H9 (cell line): ENCODE measurements around the gene MYCN. TPM values are rescaled to one million over a fixed set of nuclear protein-coding genes. Genes with fewer than 3 reads are reported as not detected.

Experiments
- DNase-seq: peaks from one replicate; pipeline ENCODE4 v3.0.0-alpha.2; 2017
- H2AFZ ChIP-seq: one replicate; pipeline ENCODE4 v1.6.1; 2013; ENCODE audit warnings: mild to moderate bottlenecking, low read length, control low read depth, moderate library complexity
- H2AK5ac ChIP-seq: 2 replicates; pipeline ENCODE4 v1.6.1; 2013; ENCODE audit warnings: low read length, control low read depth, mixed read lengths; ENCODE audit not compliant: insufficient read length
- H2BK120ac ChIP-seq: one replicate; pipeline ENCODE4 v1.6.1; 2013; ENCODE audit warnings: low read depth, mild to moderate bottlenecking, low read length, control low read depth, inconsistent platforms; ENCODE audit not compliant: poor library complexity, severe bottlenecking
- H2BK12ac ChIP-seq: 2 replicates; pipeline ENCODE4 v1.6.1; 2013; ENCODE audit warnings: low read length, control low read depth, mixed read lengths, low read depth; ENCODE audit not compliant: insufficient read length
- H2BK15ac ChIP-seq: 2 replicates; pipeline ENCODE4 v1.6.1; 2013; ENCODE audit warnings: low read depth, low read length, control low read depth
- H2BK20ac ChIP-seq: one replicate; pipeline ENCODE4 v1.6.1; 2013; ENCODE audit warnings: low read depth, mild to moderate bottlenecking, low read length, control low read depth, inconsistent platforms; ENCODE audit not compliant: poor library complexity, severe bottlenecking
- H2BK5ac ChIP-seq: 2 replicates; pipeline ENCODE4 v1.6.1; 2013; ENCODE audit warnings: low read length, control low read depth, mixed read lengths; ENCODE audit not compliant: insufficient read length
- H3K14ac ChIP-seq: 2 replicates; pipeline ENCODE4 v1.6.1; 2013; ENCODE audit warnings: low read length, control low read depth; ENCODE audit not compliant: insufficient read depth
- H3K18ac ChIP-seq: 2 replicates; pipeline ENCODE4 v1.6.1; 2013; ENCODE audit warnings: low read depth, mild to moderate bottlenecking, mixed read lengths, low read length, control low read depth; ENCODE audit not compliant: insufficient read length
- H3K23ac ChIP-seq: 2 replicates; pipeline ENCODE4 v1.6.1; 2013; ENCODE audit warnings: low read length, control low read depth, mixed read lengths, low read depth; ENCODE audit not compliant: insufficient read length
- H3K23me2 ChIP-seq: 2 replicates; pipeline ENCODE4 v1.6.1; 2013; ENCODE audit warnings: low read depth, mild to moderate bottlenecking, mixed read lengths, low read length, control low read depth; ENCODE audit not compliant: insufficient read length, poor library complexity, severe bottlenecking
- H3K27ac ChIP-seq: 2 replicates; pipeline ENCODE4 v1.5.1; 2013; ENCODE audit warnings: low read length, control low read depth, mixed read lengths, low read depth; ENCODE audit not compliant: insufficient read length
- H3K27me3 ChIP-seq: 2 replicates; pipeline ENCODE4 v1.6.1; 2013; ENCODE audit warnings: low read length, control low read depth, inconsistent platforms; ENCODE audit not compliant: insufficient read depth
- H3K4ac ChIP-seq: 2 replicates; pipeline ENCODE4 v1.6.1; 2013; ENCODE audit warnings: low read depth, mild to moderate bottlenecking, control low read depth, inconsistent platforms, low read length, moderate library complexity
- H3K4me1 ChIP-seq: 2 replicates; pipeline ENCODE4 v1.6.1; 2013; ENCODE audit warnings: low read length, control low read depth, inconsistent platforms; ENCODE audit not compliant: insufficient read depth
- H3K4me2 ChIP-seq: 2 replicates; pipeline ENCODE4 v1.6.1; 2013; ENCODE audit warnings: low read length, control low read depth, mixed read lengths; ENCODE audit not compliant: insufficient read length, insufficient read depth
- H3K56ac ChIP-seq: 2 replicates; pipeline ENCODE4 v1.6.1; 2013; ENCODE audit warnings: low read depth, mild to moderate bottlenecking, mixed read lengths, low read length, control low read depth; ENCODE audit not compliant: insufficient read length
- H3K79me1 ChIP-seq: 2 replicates; pipeline ENCODE4 v1.6.1; 2013; ENCODE audit warnings: low read depth, mild to moderate bottlenecking, moderate library complexity, low read length, control low read depth, inconsistent platforms; ENCODE audit not compliant: insufficient read depth, poor library complexity, severe bottlenecking
- H3K79me2 ChIP-seq: 2 replicates; pipeline ENCODE4 v1.6.1; 2013; ENCODE audit warnings: low read length, control low read depth, inconsistent platforms; ENCODE audit not compliant: insufficient read depth
- H3K9ac ChIP-seq: 2 replicates; pipeline ENCODE4 v1.6.1; 2013; ENCODE audit warnings: low read length, control low read depth, mixed read lengths; ENCODE audit not compliant: insufficient read length; ENCODE audit errors: extremely low read depth
- H3K9me3 ChIP-seq: one replicate; pipeline ENCODE4 v1.6.1; 2013; ENCODE audit warnings: low read depth, low read length, inconsistent platforms; ENCODE audit not compliant: control insufficient read depth
- H3T11ph ChIP-seq: one replicate; pipeline ENCODE4 v1.6.1; 2013; ENCODE audit warnings: mild to moderate bottlenecking, low read length, control low read depth, inconsistent platforms
- H4K20me1 ChIP-seq: one replicate; pipeline ENCODE4 v1.6.1; 2013; ENCODE audit not compliant: control insufficient read depth, insufficient read length, insufficient read depth
- H4K5ac ChIP-seq: 2 replicates; pipeline ENCODE4 v1.6.1; 2013; ENCODE audit warnings: low read depth, mild to moderate bottlenecking, mixed read lengths, low read length, control low read depth; ENCODE audit not compliant: insufficient read length
- H4K8ac ChIP-seq: replicated peaks from 2 replicates; pipeline ENCODE4 v1.6.1; 2013; ENCODE audit warnings: low read length, control low read depth, mixed read lengths, low read depth; ENCODE audit not compliant: insufficient read length
- H4K91ac ChIP-seq: 2 replicates; pipeline ENCODE4 v1.6.1; 2013; ENCODE audit warnings: low read depth, mild to moderate bottlenecking, moderate library complexity, mixed read lengths, low read length, control low read depth; ENCODE audit not compliant: insufficient read length
- H3K27ac Mint-ChIP-seq, 3 experiments: 2 replicates in 2 of 3; 3 replicates in 1 of 3; pipeline ENCODE4 v1.8.0; 2020 to 2021; ENCODE audit warnings: mixed read lengths in 3 of 3, mild to moderate bottlenecking in 1 of 3, moderate library complexity in 1 of 3
- H3K27me3 Mint-ChIP-seq: 2 replicates; pipeline ENCODE4 v1.8.0; 2021; ENCODE audit warnings: low read depth, mild to moderate bottlenecking, moderate library complexity, mixed read lengths
- H3K36me3 Mint-ChIP-seq, 3 experiments: 2 replicates in 2 of 3; 3 replicates in 1 of 3; pipeline ENCODE4 v1.8.0; 2020 to 2021; ENCODE audit warnings: low read depth in 3 of 3, mixed read lengths in 3 of 3; ENCODE audit not compliant: insufficient read depth in 1 of 3
- H3K4me1 Mint-ChIP-seq, 2 experiments: 2 replicates each; pipeline ENCODE4 v1.8.0; 2020; ENCODE audit warnings: mixed read lengths in 2 of 2
- H3K4me3 Mint-ChIP-seq, 2 experiments: 2 replicates in 1 of 2; 3 replicates in 1 of 2; pipeline ENCODE4 v1.8.0; 2020 to 2021; ENCODE audit warnings: mild to moderate bottlenecking in 2 of 2, mixed read lengths in 2 of 2, moderate library complexity in 1 of 2
- H3K9me3 Mint-ChIP-seq, 2 experiments: 2 replicates in 1 of 2; 3 replicates in 1 of 2; pipeline ENCODE4 v1.8.0; 2020; ENCODE audit warnings: mild to moderate bottlenecking in 2 of 2, mixed read lengths in 2 of 2, moderate library complexity in 1 of 2
- WGBS: extraction: QIAGEN DNeasy Blood & Tissue Kit; methylation state at CpG from one replicate; pipeline ENCODE4 v1.1.7; 2013; ENCODE audit warnings: missing lambda C conversion rate, low lambda C conversion rate, mixed read lengths; ENCODE audit not compliant: insufficient read length; ENCODE audit errors: extremely low coverage; 5-methylcytosine and 5-hydroxymethylcytosine counted together
- total RNA-seq: library from RNA; stranded (reverse); gene quantifications from 2 replicates; pipeline ENCODE4 v1.2.1, GENCODE V29; 2021
- TF ChIP-seq, protein P1 (sequence below): fragments of 200-600 bp; sonication (generic); conservative IDR thresholded peaks from 3 replicates; pipeline ENCODE4 v1.8.0; 2021; ENCODE audit warnings: antibody characterized with exemption, mild to moderate bottlenecking

The MYCN gene
- total RNA-seq, 1 experiment from 2014 or later: 100.0 TPM

- no peak overlapping the region for H3T11ph ChIP-seq
Measured at GRCh38 chr2:15945909-15946705, 5.8 kb downstream of the MYCN start.

More at GRCh38 chr2:15945909-15946705, 5.8 kb downstream of the MYCN start:
- DNase-seq: no peak
- WGBS: no CpG with 5 or more reads among the region's 17 CpGs
- H3K79me2 ChIP-seq: peaks cover 38% of the 10 kb centered on the region
- no peaks in the 10 kb centered on the region for H3K27me3 ChIP-seq
- no peak overlapping the region for H3K18ac ChIP-seq
- H4K5ac ChIP-seq: no peak overlapping the region
- H3K14ac ChIP-seq: no peak overlapping the region
- H3K23ac ChIP-seq: no peak overlapping the region
- no peak overlapping the region; a peak in 1 of 7 replicates for H3K27ac Mint-ChIP-seq
- H3K36me3 Mint-ChIP-seq: peaks cover 52 to 64% (median 56%) of the 10 kb centered on the region in 3 experiments
- no peak overlapping the region for H3K27ac ChIP-seq
- H4K20me1 ChIP-seq: no peaks in the 10 kb centered on the region
- no peak overlapping the region for H2BK120ac ChIP-seq
- H3K23me2 ChIP-seq: peaks cover 8% of the 10 kb centered on the region
- no peak overlapping the region for H3K9ac ChIP-seq
- no peaks in the 10 kb centered on the region for H3K9me3 ChIP-seq
- TF ChIP-seq, protein P1, sequence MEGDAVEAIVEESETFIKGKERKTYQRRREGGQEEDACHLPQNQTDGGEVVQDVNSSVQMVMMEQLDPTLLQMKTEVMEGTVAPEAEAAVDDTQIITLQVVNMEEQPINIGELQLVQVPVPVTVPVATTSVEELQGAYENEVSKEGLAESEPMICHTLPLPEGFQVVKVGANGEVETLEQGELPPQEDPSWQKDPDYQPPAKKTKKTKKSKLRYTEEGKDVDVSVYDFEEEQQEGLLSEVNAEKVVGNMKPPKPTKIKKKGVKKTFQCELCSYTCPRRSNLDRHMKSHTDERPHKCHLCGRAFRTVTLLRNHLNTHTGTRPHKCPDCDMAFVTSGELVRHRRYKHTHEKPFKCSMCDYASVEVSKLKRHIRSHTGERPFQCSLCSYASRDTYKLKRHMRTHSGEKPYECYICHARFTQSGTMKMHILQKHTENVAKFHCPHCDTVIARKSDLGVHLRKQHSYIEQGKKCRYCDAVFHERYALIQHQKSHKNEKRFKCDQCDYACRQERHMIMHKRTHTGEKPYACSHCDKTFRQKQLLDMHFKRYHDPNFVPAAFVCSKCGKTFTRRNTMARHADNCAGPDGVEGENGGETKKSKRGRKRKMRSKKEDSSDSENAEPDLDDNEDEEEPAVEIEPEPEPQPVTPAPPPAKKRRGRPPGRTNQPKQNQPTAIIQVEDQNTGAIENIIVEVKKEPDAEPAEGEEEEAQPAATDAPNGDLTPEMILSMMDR: no peak
- H3K4me1 ChIP-seq: peaks cover 2% of the 10 kb centered on the region
- no peak overlapping the region for H2BK12ac ChIP-seq
- H2BK20ac ChIP-seq: no peak overlapping the region
- H3K9me3 Mint-ChIP-seq: peaks cover 3 to 6% of the 10 kb centered on the region in 2 experiments; a peak in 2 of 5 replicates
- H4K91ac ChIP-seq: no peak overlapping the region
- peaks cover 43 to 44% of the 10 kb centered on the region in 2 experiments for H3K4me1 Mint-ChIP-seq
- no peaks in the 10 kb centered on the region for H3K27me3 Mint-ChIP-seq
- H2BK5ac ChIP-seq: no peak overlapping the region
- H2BK15ac ChIP-seq: no peak overlapping the region
- H2AK5ac ChIP-seq: no peak overlapping the region
- H3K4me2 ChIP-seq: no peak overlapping the region
- no peak overlapping the region for H2AFZ ChIP-seq
- H3K79me1 ChIP-seq: peaks cover 3% of the 10 kb centered on the region
- no peak overlapping the region for H4K8ac ChIP-seq
- no peak overlapping the region for H3K4ac ChIP-seq
- peak overlapping the region; percentile 38 to 99; a peak in 4 of 5 replicates for H3K4me3 Mint-ChIP-seq
- H3K56ac ChIP-seq: no peak overlapping the region
